SU-DHL-6 (cell line): ENCODE results near the gene UGP2.

Source experiments
- CTCF ChIP-seq: fragments of 200-600 bp; sonication (generic); IDR thresholded peaks from one replicate; pipeline ENCODE4 v1.5.1; 2017; ENCODE audit warnings: antibody characterized with exemption, mild to moderate bottlenecking, low read length, moderate library complexity; ENCODE audit not compliant: insufficient read depth, poor library complexity, severe bottlenecking
- EZH2phosphoT487 ChIP-seq: fragments of 200-600 bp; sonication (generic), shearing (Covaris generic); conservative IDR thresholded peaks from 2 replicates; pipeline ENCODE4 v1.6.1; 2018; ENCODE audit warnings: mild to moderate bottlenecking, antibody characterized with exemption, low read length, moderate library complexity, mixed read lengths

- TF ChIP-seq CTCF (no peak), EZH2phosphoT487 (no peak)
Observed at GRCh38 chr2:63846487-63846886, 4.8 kb downstream of the UGP2 start.
